GM23248 (cell line): ENCODE results near the gene PRDM12. TPM values are rescaled to one million over a fixed set of nuclear protein-coding genes. Genes with fewer than 3 reads are reported as not detected.

Source experiments
- DNase-seq: peaks from one replicate; pipeline ENCODE4 v3.0.0-alpha.2; 2015
- H2AFZ ChIP-seq: fragments of 200-600 bp; sonication (generic); 2 replicates; pipeline ENCODE4 v1.6.1; 2016; ENCODE audit warnings: antibody characterized with exemption
- H3F3A ChIP-seq: fragments of 200-600 bp; sonication (generic); 2 replicates; pipeline ENCODE4 v1.6.1; 2016; ENCODE audit warnings: mild to moderate bottlenecking, antibody characterized with exemption, mixed run types; ENCODE audit not compliant: insufficient read depth
- H3K27ac ChIP-seq: fragments of 200-600 bp; sonication (generic); 2 replicates; pipeline ENCODE4 v1.5.1; 2016; ENCODE audit warnings: mild to moderate bottlenecking
- H3K27me3 ChIP-seq: fragments of 200-600 bp; sonication (generic); replicated peaks from 2 replicates; pipeline ENCODE4 v1.6.1; 2016; ENCODE audit warnings: mild to moderate bottlenecking; ENCODE audit not compliant: insufficient read depth
- H3K36me3 ChIP-seq: fragments of 200-600 bp; sonication (generic); 2 replicates; pipeline ENCODE4 v1.6.1; 2016; ENCODE audit warnings: low read depth, mild to moderate bottlenecking
- H3K4me1 ChIP-seq: fragments of 200-600 bp; sonication (generic); 2 replicates; pipeline ENCODE4 v1.6.1; 2016; ENCODE audit warnings: mild to moderate bottlenecking; ENCODE audit not compliant: insufficient read depth
- H3K4me2 ChIP-seq: fragments of 200-600 bp; sonication (generic); one replicate; pipeline ENCODE4 v1.6.1; 2016; ENCODE audit warnings: mild to moderate bottlenecking; ENCODE audit not compliant: unreplicated experiment
- H3K4me3 ChIP-seq: fragments of 200-600 bp; sonication (generic); 2 replicates; pipeline ENCODE4 v1.5.1; 2016; ENCODE audit warnings: mild to moderate bottlenecking
- H3K79me2 ChIP-seq: fragments of 200-600 bp; sonication (generic); 2 replicates; pipeline ENCODE4 v1.6.1; 2016; ENCODE audit warnings: mild to moderate bottlenecking; ENCODE audit not compliant: insufficient read depth
- H3K9ac ChIP-seq: fragments of 200-600 bp; sonication (generic); 2 replicates; pipeline ENCODE4 v1.6.1; 2016; ENCODE audit warnings: mild to moderate bottlenecking
- H3K9me2 ChIP-seq: fragments of 200-600 bp; sonication (generic); 2 replicates; pipeline ENCODE4 v1.6.1; 2016; ENCODE audit warnings: mixed run types, mild to moderate bottlenecking, moderate library complexity; ENCODE audit not compliant: insufficient read depth
- H3K9me3 ChIP-seq: fragments of 200-600 bp; sonication (generic); one replicate; pipeline ENCODE4 v1.6.1; 2017; ENCODE audit warnings: low read depth
- H4K20me1 ChIP-seq: fragments of 200-600 bp; sonication (generic); 2 replicates; pipeline ENCODE4 v1.6.0; 2016; ENCODE audit not compliant: insufficient read depth
- EZH2 ChIP-seq: fragments of 200-600 bp; sonication (generic); IDR thresholded peaks from 2 replicates; pipeline ENCODE4 v1.6.1; 2018; ENCODE audit warnings: antibody characterized with exemption, mild to moderate bottlenecking; ENCODE audit not compliant: insufficient read depth, poor library complexity, severe bottlenecking
- EZH2phosphoT487 ChIP-seq: fragments of 200-600 bp; sonication (generic); IDR thresholded peaks from 2 replicates; pipeline ENCODE4 v1.6.1; 2018; ENCODE audit warnings: antibody characterized with exemption, moderate library complexity, mild to moderate bottlenecking, low read depth; ENCODE audit not compliant: insufficient read depth
- WGBS, 2 experiments: methylation state at CpG; one replicate each; pipeline ENCODE4 v1.1.6; 2015 to 2017; ENCODE audit warnings: low lambda C conversion rate in 2 of 2, low coverage in 1 of 2; ENCODE audit errors: missing lambda C conversion rate in 2 of 2; 5-methylcytosine and 5-hydroxymethylcytosine counted together
- in situ Hi-C: fragments of 300-500 bp; cut with MboI; formaldehyde crosslinking; loops from 2 replicates; pipeline ENCODE4 v1.15.0; 2020
- polyA plus RNA-seq: library from polyadenylated mRNA; unstranded; fragments of >200 nt; fragmentation: Nextera tagmentation; extraction: Ambion mirVana; gene quantifications from 2 replicates; pipeline ENCODE4 v1.2.1, GENCODE V29; 2016
- total RNA-seq: library from RNA; depleted of rRNA; stranded (reverse); fragments of >200 nt; shearing (Covaris generic); gene quantifications from 2 replicates; pipeline ENCODE4 v1.2.3, GENCODE V29; 2014

The PRDM12 gene
- total and polyA plus RNA-seq, 2 experiments from 2014 or later = not detected

GRCh38 chr9:130701059-130702022, 36.9 kb downstream of the PRDM12 start:
- Histone ChIP-seq H3K36me3 (peaks cover 42% of the 10 kb centered on the region), H3K4me2 (no peak overlapping the region), H3K9ac (no peak overlapping the region), H2AFZ (no peak overlapping the region), H3K9me3 (no peaks in the 10 kb centered on the region), H3K27ac (no peak overlapping the region), H3K4me1 (peaks cover 12% of the 10 kb centered on the region), H4K20me1 (no peaks in the 10 kb centered on the region), H3F3A (peaks cover 24% of the 10 kb centered on the region), H3K9me2 (no peaks in the 10 kb centered on the region), H3K4me3 (no peak overlapping the region), H3K27me3 (no peaks in the 10 kb centered on the region), H3K79me2 (peaks cover 34% of the 10 kb centered on the region)
- DNase-seq = peak; percentile 85
- in situ Hi-C loops = no loop called here
- WGBS, 2 experiments = 46 to 52% methylated on average over 12 to 13 of the region's 13 CpGs
- TF ChIP-seq EZH2 (no peak), EZH2phosphoT487 (no peak)

DNA sequence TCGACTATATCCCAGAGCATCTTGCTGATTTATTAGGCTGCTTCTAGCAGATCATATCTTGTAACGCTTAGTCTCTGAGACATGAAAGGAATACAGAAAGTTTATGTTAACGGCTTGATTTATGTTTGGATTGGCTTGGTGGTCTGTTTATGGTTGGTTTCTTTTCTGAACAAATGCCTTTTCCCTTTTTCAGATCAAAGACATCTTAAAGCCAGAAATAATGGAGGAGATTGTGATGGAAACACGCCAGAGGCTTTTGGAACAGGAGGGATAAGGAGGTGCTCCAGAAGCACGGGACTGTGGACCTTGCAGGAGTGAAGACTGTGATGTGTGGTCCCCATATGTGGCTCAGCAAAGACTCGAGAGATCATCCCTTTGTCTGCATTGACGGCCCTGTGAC, 39.1 kb downstream of the PRDM12 start:
- WGBS, 2 experiments = 85 to 86% methylated on average over 7 of the region's 7 CpGs
- Histone ChIP-seq H3K27me3 (no peaks in the 10 kb centered on the region), H3K9me2 (no peaks in the 10 kb centered on the region), H3K4me3 (no peak overlapping the region), H4K20me1 (no peaks in the 10 kb centered on the region), H3K79me2 (peaks cover 23% of the 10 kb centered on the region; the same call in 1 of the 2 replicates), H3K9me3 (no peaks in the 10 kb centered on the region), H2AFZ (no peak overlapping the region), H3K36me3 (peaks cover 36% of the 10 kb centered on the region), H3K4me1 (peaks cover 5% of the 10 kb centered on the region), H3K27ac (no peak overlapping the region), H3K9ac (no peak overlapping the region), H3F3A (peaks cover 26% of the 10 kb centered on the region), H3K4me2 (no peak overlapping the region)
- no peak for DNase-seq
- TF ChIP-seq EZH2phosphoT487 (no peak), EZH2 (no peak)
- in situ Hi-C loops = no loop called here

- Histone ChIP-seq H3K4me2 (no peak overlapping the region), H4K20me1 (no peaks in the 10 kb centered on the region), H3F3A (peaks cover 19% of the 10 kb centered on the region; the same call in 1 of the 2 replicates), H3K36me3 (peaks cover 18% of the 10 kb centered on the region), H3K27me3 (no peaks in the 10 kb centered on the region), H3K9me2 (no peaks in the 10 kb centered on the region), H3K9me3 (no peaks in the 10 kb centered on the region), H3K4me3 (no peak overlapping the region), H2AFZ (no peak overlapping the region), H3K79me2 (peaks cover 5% of the 10 kb centered on the region; the same call in 1 of the 2 replicates), H3K4me1 (no peaks in the 10 kb centered on the region), H3K9ac (no peak overlapping the region), H3K27ac (no peak overlapping the region)
- peak; percentile 74 for DNase-seq
- WGBS, 2 experiments = 54 to 56% methylated on average over 9 of the region's 9 CpGs
- TF ChIP-seq EZH2 (no peak), EZH2phosphoT487 (no peak)
- in situ Hi-C loops = loop anchor here (5.0 kb wide), 1 partner anchor 155 kb away; no protein-coding TSS in a partner anchor
Measured at GRCh38 chr9:130707225-130707976, 43.0 kb downstream of the PRDM12 start.

DNA sequence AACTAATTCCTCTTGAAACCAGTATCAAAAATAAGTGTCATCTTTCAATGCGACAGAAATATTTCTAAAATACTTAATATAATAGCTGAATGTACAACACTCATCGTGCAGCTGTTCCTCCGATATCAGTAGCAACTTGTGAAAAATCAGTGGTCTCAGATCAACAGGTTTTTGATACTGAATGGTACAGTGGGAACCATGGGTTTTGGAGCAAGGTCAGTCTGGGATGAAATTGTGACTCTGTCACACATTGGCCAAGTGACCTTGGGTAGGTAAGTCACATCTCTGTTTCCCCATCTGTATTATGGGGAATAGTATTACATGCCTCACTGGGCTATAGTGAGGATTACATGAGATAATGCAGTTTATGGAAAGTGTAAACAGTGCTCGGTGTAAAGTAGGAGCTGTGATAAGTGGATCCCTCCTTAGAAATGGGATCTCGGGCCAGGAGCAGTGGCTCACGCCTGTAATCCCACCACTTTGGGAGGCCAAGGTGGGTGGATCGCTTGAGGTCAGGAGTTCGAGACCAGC, 46.5 kb downstream of the PRDM12 start:
- DNase-seq = no peak
- Histone ChIP-seq H3K4me3 (no peak overlapping the region), H4K20me1 (no peaks in the 10 kb centered on the region), H3K4me2 (no peak overlapping the region), H3F3A (peaks cover 34% of the 10 kb centered on the region), H3K79me2 (peaks cover 30% of the 10 kb centered on the region), H3K9me2 (no peaks in the 10 kb centered on the region), H3K4me1 (no peaks in the 10 kb centered on the region), H3K36me3 (no peaks in the 10 kb centered on the region), H3K27ac (no peak overlapping the region), H3K9ac (no peak overlapping the region), H2AFZ (no peak overlapping the region), H3K27me3 (no peaks in the 10 kb centered on the region), H3K9me3 (no peaks in the 10 kb centered on the region)
- in situ Hi-C loops = no loop called here
- WGBS, 2 experiments = 97 to 98% methylated on average over 8 of the region's 8 CpGs
- TF ChIP-seq EZH2 = no peak
- no peak for TF ChIP-seq EZH2phosphoT487
